Astrocyte (in vitro differentiated cells and primary cell): ENCODE results near the gene RNASE9.

Experiments
- CTCF ChIP-seq: IDR thresholded peaks from 2 replicates; pipeline ENCODE4 v1.5.1; 2011; ENCODE audit warnings: low read depth, mild to moderate bottlenecking, inconsistent platforms, low read length, moderate library complexity; ENCODE audit not compliant: insufficient read depth
- EZH2 ChIP-seq: IDR thresholded peaks from 2 replicates; pipeline ENCODE4 v1.6.1; 2012; ENCODE audit warnings: mild to moderate bottlenecking, low read length, inconsistent platforms; ENCODE audit not compliant: insufficient read depth

GRCh38 chr14:20578325-20578724, 17.5 kb upstream of the RNASE9 start:
- no peak for TF ChIP-seq CTCF
- TF ChIP-seq EZH2: no peak
